OCI-LY3 (cell line): Measurements from ENCODE around the gene KIF5C.

ENCODE experiments used
- CTCF ChIP-seq: fragments of 200-600, 300-600 bp; sonication (generic); IDR thresholded peaks from 2 replicates; pipeline ENCODE4 v1.5.1; 2014; ENCODE audit warnings: antibody characterized with exemption, low read length, low read depth
- EZH2phosphoT487 ChIP-seq: fragments of 200-600 bp; shearing (Covaris generic); IDR thresholded peaks from 2 replicates; pipeline ENCODE4 v1.6.1; 2018; ENCODE audit warnings: antibody characterized with exemption, mixed run types, low read depth

GRCh38 chr2:149028891-149029290 is 153.9 kb downstream of the KIF5C start:
- no peak for TF ChIP-seq CTCF
- no peak for TF ChIP-seq EZH2phosphoT487
